GM19397 (cell line): ENCODE results near the gene ZHX3.

ENCODE experiments used
- ATAC-seq: cut with Tn5 transposase; IDR thresholded peaks from one replicate; pipeline ENCODE4 v1.9.1; 2021; ENCODE audit warnings: mild to moderate bottlenecking, moderate library complexity; ENCODE audit not compliant: unreplicated experiment

ZHX3 gene

GRCh38 chr20:41196653-41197225, 120.8 kb downstream of the ZHX3 start:
- no peak for ATAC-seq

GRCh38 chr20:41192575-41192974, 125.0 kb downstream of the ZHX3 start:
- no peak for ATAC-seq

GRCh38 chr20:41191562-41192500, 125.7 kb downstream of the ZHX3 start:
- ATAC-seq = no peak

GRCh38 chr20:41187668-41188067, 129.9 kb downstream of the ZHX3 start:
- no peak for ATAC-seq

GRCh38 chr20:41185013-41185757, 132.3 kb downstream of the ZHX3 start:
- ATAC-seq = no peak

- no peak for ATAC-seq
Observed at GRCh38 chr20:41183831-41184230, 133.7 kb downstream of the ZHX3 start.

GRCh38 chr20:41183391-41183790, 134.1 kb downstream of the ZHX3 start:
- no peak for ATAC-seq

GRCh38 chr20:41182296-41183212, 135.0 kb downstream of the ZHX3 start:
- no peak for ATAC-seq

- ATAC-seq = no peak
Observed at GRCh38 chr20:41181567-41181966, 136.0 kb downstream of the ZHX3 start.

GRCh38 chr20:41180599-41181333, 136.8 kb downstream of the ZHX3 start:
- ATAC-seq = no peak

- no peak for ATAC-seq
Observed at GRCh38 chr20:41179961-41180360, 137.6 kb downstream of the ZHX3 start.

- no peak for ATAC-seq
Observed at GRCh38 chr20:41178904-41179432, 138.6 kb downstream of the ZHX3 start.

GRCh38 chr20:41178495-41178894, 139.0 kb downstream of the ZHX3 start:
- no peak for ATAC-seq

- ATAC-seq = no peak
Observed at GRCh38 chr20:41177636-41178035, 139.9 kb downstream of the ZHX3 start.

- ATAC-seq = no peak
Observed at GRCh38 chr20:41176711-41177552, 140.6 kb downstream of the ZHX3 start.

- no peak for ATAC-seq
Observed at GRCh38 chr20:41175727-41176330, 141.7 kb downstream of the ZHX3 start.

GRCh38 chr20:41175201-41175651, 142.3 kb downstream of the ZHX3 start:
- ATAC-seq = no peak

- no peak for ATAC-seq
Observed at GRCh38 chr20:41174782-41175181, 142.7 kb downstream of the ZHX3 start.
